K562 (cell line): Measurements from ENCODE around the gene ADCY4. TPM values are rescaled to one million over a fixed set of nuclear protein-coding genes. Genes with fewer than 3 reads are reported as not detected.

ENCODE experiments used
- CEBPB ChIP-seq: fragments of 450-650 bp; IDR thresholded peaks from 2 replicates; pipeline ENCODE4 v1.6.1; 2016; ENCODE audit warnings: missing genetic modification characterization, missing compliant biosample characterization
- HLTF ChIP-seq: fragments of 450-650 bp; IDR thresholded peaks from 2 replicates; pipeline ENCODE4 v1.6.1; 2016
- JUND ChIP-seq, 2 experiments: IDR thresholded peaks; 2 replicates in 1 of 2; 3 replicates in 1 of 2; pipeline ENCODE4 v1.6.1; 2011; ENCODE audit warnings: borderline replicate concordance in 2 of 2, low read depth in 2 of 2, low read length in 2 of 2, improper control_type of control experiment in 1 of 2, missing biosample characterization in 1 of 2, missing genetic modification characterization in 1 of 2, missing genetic modification reagents in 1 of 2
- POU5F1 ChIP-seq: fragments of 150-350 bp; IDR thresholded peaks from 2 replicates; pipeline ENCODE4 v1.6.1; 2014; ENCODE audit warnings: borderline replicate concordance, low read length, low read depth, mild to moderate bottlenecking; ENCODE audit not compliant: partially characterized antibody
- PTBP1 ChIP-seq: fragments of 200-400 bp; formaldehyde crosslinking; IDR thresholded peaks from 2 replicates; pipeline ENCODE4 v1.6.1; 2017; ENCODE audit warnings: low read depth, low read length
- RB1 ChIP-seq: fragments of 450-650 bp; IDR thresholded peaks from 2 replicates; pipeline ENCODE4 v1.6.1; 2017; ENCODE audit warnings: low read depth, mild to moderate bottlenecking
- SMARCC2 ChIP-seq: fragments of 450-650 bp; IDR thresholded peaks from 2 replicates; pipeline ENCODE4 v1.6.1; 2017; ENCODE audit warnings: antibody characterized with exemption, moderate library complexity, mild to moderate bottlenecking, low read depth
- SMARCE1 ChIP-seq: fragments of 450-650 bp; IDR thresholded peaks from 2 replicates; pipeline ENCODE4 v1.7.1; 2016; ENCODE audit warnings: mild to moderate bottlenecking
- ZNF23 ChIP-seq: fragments of 250-450 bp; sonication (Bioruptor Pico); IDR thresholded peaks from 2 replicates; pipeline ENCODE4 v1.4.0; 2020; ENCODE audit warnings: mild to moderate bottlenecking
- ZNF239 ChIP-seq: fragments of 250-450 bp; sonication (Bioruptor Pico); IDR thresholded peaks from 2 replicates; pipeline ENCODE4 v1.4.0; 2020; ENCODE audit warnings: mild to moderate bottlenecking
- ZNF551 ChIP-seq: fragments of 250-450 bp; sonication (Bioruptor Pico); IDR thresholded peaks from 2 replicates; pipeline ENCODE4 v1.5.0; 2021; ENCODE audit warnings: mild to moderate bottlenecking, moderate library complexity
- ZNF584 ChIP-seq: fragments of 200-800 bp; sonication (Bioruptor generic); IDR thresholded peaks from 2 replicates; pipeline ENCODE4 v1.6.1; 2016; ENCODE audit warnings: low read depth, mild to moderate bottlenecking, missing genetic modification characterization, missing compliant biosample characterization
- polyA plus RNA-seq, 8 experiments: library from polyadenylated mRNA; depleted of rRNA in 4 of 8; stranded (reverse) in 5 of 8; unstranded in 3 of 8; fragments of >200 nt; fragmentation: Nextera tagmentation in 2 of 8; fragmentation: Illumina TruSeq in 1 of 8; extraction: Ambion mirVana in 2 of 8; extraction: Trizol in 1 of 8; gene quantifications; 2 replicates each; pipeline versions ENCODE4 v1.2.1 to v1.2.3, GENCODE V29; 2011 to 2014; ENCODE audit warnings: inconsistent platforms in 1 of 8, missing spikeins in 1 of 8
- total RNA-seq, 7 experiments: library from RNA; depleted of rRNA in 6 of 7; stranded (reverse); fragments of >200 nt in 6 of 7; fragmentation: Illumina TruSeq in 2 of 7; extraction: Trizol in 2 of 7; gene quantifications; 2 replicates each; pipeline versions ENCODE4 v1.2.1 to v1.2.3, GENCODE V29; 2011 to 2021; ENCODE audit warnings: low replicate concordance in 1 of 7
- TF ChIP-seq, protein P1 (sequence below): sonication (generic); formaldehyde crosslinking; IDR thresholded peaks from 2 replicates; pipeline ENCODE4 v1.8.1; 2023; ENCODE audit warnings: mild to moderate bottlenecking, missing genetic modification reagents
- TF ChIP-seq, protein P2 (sequence below): fragments of 450-650 bp; IDR thresholded peaks from 2 replicates; pipeline ENCODE4 v1.6.1; 2016
- TF ChIP-seq, protein P3 (sequence below): fragments of 200-800 bp; sonication (Bioruptor generic); IDR thresholded peaks from 2 replicates; pipeline ENCODE4 v1.6.1; 2017; ENCODE audit warnings: missing genetic modification characterization, missing compliant biosample characterization
- TF ChIP-seq, protein P4 (sequence below), 2 experiments: fragments of 450-650 bp; conservative IDR thresholded peaks; 2 replicates each; pipeline ENCODE4 v1.6.1; 2017; ENCODE audit warnings: mild to moderate bottlenecking in 2 of 2, moderate library complexity in 2 of 2
- TF ChIP-seq, protein P5 (sequence below): IDR thresholded peaks from 3 replicates; pipeline ENCODE4 v1.6.1; 2011; ENCODE audit warnings: borderline replicate concordance, mild to moderate bottlenecking; ENCODE audit not compliant: insufficient read length, insufficient read depth
- TF ChIP-seq, protein P6 (sequence below): fragments of 450-650 bp; IDR thresholded peaks from 2 replicates; pipeline ENCODE4 v1.6.1; 2016; ENCODE audit warnings: mild to moderate bottlenecking

The ADCY4 gene
- total and polyA plus RNA-seq, 9 of the 15 experiments (the other 6 are each of a cell fraction or from before 2014, with no cell fraction given), result 0.04 to 0.31 (median 0.15) TPM; not detected in 2

DNA sequence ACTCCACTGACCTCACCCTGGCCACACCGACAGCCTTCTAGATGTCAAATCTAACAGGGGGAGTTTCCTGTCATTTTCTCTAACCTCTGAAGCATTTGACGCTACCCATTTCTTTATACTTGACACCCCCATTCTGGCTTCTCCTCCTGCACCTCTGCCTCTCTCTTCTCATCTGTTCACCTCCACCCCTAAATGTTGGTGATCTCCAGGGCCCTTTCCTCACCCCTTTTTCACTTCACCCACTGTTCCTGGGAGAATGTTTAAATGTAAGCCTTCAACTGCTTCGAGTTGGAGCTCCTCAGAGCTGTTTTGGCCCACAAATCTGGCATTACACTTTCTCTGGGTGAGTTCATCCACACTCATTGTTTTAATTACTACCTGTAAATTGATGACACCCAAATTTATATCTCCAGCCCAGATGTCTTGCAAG lies 63.0 kb downstream of the ADCY4 start (continued):
- TF ChIP-seq, protein P1, sequence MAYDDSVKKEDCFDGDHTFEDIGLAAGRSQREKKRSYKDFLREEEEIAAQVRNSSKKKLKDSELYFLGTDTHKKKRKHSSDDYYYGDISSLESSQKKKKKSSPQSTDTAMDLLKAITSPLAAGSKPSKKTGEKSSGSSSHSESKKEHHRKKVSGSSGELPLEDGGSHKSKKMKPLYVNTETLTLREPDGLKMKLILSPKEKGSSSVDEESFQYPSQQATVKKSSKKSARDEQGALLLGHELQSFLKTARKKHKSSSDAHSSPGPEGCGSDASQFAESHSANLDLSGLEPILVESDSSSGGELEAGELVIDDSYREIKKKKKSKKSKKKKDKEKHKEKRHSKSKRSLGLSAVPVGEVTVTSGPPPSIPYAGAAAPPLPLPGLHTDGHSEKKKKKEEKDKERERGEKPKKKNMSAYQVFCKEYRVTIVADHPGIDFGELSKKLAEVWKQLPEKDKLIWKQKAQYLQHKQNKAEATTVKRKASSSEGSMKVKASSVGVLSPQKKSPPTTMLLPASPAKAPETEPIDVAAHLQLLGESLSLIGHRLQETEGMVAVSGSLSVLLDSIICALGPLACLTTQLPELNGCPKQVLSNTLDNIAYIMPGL (CRISPR knock-in tag), result no peak
- TF ChIP-seq, protein P2, sequence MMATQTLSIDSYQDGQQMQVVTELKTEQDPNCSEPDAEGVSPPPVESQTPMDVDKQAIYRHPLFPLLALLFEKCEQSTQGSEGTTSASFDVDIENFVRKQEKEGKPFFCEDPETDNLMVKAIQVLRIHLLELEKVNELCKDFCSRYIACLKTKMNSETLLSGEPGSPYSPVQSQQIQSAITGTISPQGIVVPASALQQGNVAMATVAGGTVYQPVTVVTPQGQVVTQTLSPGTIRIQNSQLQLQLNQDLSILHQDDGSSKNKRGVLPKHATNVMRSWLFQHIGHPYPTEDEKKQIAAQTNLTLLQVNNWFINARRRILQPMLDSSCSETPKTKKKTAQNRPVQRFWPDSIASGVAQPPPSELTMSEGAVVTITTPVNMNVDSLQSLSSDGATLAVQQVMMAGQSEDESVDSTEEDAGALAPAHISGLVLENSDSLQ, result peak; percentile 24; the same call in 1 of the 2 replicates
- TF ChIP-seq SMARCC2 (no peak), SMARCE1 (peak; percentile 29), ZNF23 (CRISPR knock-in tag) (no peak), POU5F1 (no peak), HLTF (no peak), RB1 (no peak), JUND (IDR thresholded peaks at IDR 0.05; ENCODE audit: borderline replicate concordance, low read depth, low read length) (no peak), JUND (tag; IDR thresholded peaks at IDR 0.05; ENCODE audit: borderline replicate concordance, low read depth, low read length) (no peak), ZNF551 (CRISPR knock-in tag) (no peak), ZNF239 (CRISPR knock-in tag) (no peak), CEBPB (tag) (no peak), ZNF584 (CRISPR knock-in tag) (no peak), PTBP1 (no peak)
- TF ChIP-seq, protein P3, sequence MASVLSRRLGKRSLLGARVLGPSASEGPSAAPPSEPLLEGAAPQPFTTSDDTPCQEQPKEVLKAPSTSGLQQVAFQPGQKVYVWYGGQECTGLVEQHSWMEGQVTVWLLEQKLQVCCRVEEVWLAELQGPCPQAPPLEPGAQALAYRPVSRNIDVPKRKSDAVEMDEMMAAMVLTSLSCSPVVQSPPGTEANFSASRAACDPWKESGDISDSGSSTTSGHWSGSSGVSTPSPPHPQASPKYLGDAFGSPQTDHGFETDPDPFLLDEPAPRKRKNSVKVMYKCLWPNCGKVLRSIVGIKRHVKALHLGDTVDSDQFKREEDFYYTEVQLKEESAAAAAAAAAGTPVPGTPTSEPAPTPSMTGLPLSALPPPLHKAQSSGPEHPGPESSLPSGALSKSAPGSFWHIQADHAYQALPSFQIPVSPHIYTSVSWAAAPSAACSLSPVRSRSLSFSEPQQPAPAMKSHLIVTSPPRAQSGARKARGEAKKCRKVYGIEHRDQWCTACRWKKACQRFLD (CRISPR knock-in tag), result no peak
- TF ChIP-seq, protein P4, sequence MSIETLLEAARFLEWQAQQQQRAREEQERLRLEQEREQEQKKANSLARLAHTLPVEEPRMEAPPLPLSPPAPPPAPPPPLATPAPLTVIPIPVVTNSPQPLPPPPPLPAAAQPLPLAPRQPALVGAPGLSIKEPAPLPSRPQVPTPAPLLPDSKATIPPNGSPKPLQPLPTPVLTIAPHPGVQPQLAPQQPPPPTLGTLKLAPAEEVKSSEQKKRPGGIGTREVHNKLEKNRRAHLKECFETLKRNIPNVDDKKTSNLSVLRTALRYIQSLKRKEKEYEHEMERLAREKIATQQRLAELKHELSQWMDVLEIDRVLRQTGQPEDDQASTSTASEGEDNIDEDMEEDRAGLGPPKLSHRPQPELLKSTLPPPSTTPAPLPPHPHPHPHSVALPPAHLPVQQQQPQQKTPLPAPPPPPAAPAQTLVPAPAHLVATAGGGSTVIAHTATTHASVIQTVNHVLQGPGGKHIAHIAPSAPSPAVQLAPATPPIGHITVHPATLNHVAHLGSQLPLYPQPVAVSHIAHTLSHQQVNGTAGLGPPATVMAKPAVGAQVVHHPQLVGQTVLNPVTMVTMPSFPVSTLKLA (conservative IDR thresholded peaks at IDR 0.05), result 0 out of 4 replicates have a peak, but pooled peaks of 1 of the 2 experiments have one; percentile 20
- TF ChIP-seq, protein P5, sequence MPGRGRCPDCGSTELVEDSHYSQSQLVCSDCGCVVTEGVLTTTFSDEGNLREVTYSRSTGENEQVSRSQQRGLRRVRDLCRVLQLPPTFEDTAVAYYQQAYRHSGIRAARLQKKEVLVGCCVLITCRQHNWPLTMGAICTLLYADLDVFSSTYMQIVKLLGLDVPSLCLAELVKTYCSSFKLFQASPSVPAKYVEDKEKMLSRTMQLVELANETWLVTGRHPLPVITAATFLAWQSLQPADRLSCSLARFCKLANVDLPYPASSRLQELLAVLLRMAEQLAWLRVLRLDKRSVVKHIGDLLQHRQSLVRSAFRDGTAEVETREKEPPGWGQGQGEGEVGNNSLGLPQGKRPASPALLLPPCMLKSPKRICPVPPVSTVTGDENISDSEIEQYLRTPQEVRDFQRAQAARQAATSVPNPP, result no peak
- TF ChIP-seq, protein P6, sequence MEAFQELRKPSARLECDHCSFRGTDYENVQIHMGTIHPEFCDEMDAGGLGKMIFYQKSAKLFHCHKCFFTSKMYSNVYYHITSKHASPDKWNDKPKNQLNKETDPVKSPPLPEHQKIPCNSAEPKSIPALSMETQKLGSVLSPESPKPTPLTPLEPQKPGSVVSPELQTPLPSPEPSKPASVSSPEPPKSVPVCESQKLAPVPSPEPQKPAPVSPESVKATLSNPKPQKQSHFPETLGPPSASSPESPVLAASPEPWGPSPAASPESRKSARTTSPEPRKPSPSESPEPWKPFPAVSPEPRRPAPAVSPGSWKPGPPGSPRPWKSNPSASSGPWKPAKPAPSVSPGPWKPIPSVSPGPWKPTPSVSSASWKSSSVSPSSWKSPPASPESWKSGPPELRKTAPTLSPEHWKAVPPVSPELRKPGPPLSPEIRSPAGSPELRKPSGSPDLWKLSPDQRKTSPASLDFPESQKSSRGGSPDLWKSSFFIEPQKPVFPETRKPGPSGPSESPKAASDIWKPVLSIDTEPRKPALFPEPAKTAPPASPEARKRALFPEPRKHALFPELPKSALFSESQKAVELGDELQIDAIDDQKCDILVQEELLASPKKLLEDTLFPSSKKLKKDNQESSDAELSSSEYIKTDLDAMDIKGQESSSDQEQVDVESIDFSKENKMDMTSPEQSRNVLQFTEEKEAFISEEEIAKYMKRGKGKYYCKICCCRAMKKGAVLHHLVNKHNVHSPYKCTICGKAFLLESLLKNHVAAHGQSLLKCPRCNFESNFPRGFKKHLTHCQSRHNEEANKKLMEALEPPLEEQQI, result no peak
